PC-3 (cell line): ENCODE data around the gene VAMP7. TPM values are rescaled to one million over a fixed set of nuclear protein-coding genes. Genes with fewer than 3 reads are reported as not detected.

Experiments used
- ATAC-seq: fragments of 200-7000 bp; cut with Tn5 transposase; 2 replicates; pipeline ENCODE4 v1.9.1; 2020; ENCODE audit warnings: mild to moderate bottlenecking, moderate library complexity
- BruUV-seq: library from RNA; stranded (reverse); fragments of 400-500 nt; replicated peaks from 2 replicates; lab custom pipeline; 2021; lab: Mats Ljungman, UMichigan
- CTCF ChIA-PET: fragments of 300-600 bp; sonication (Branson Sonifier 250); formaldehyde crosslinking; loops from one replicate; lab custom pipeline; 2022; ENCODE audit warnings: antibody characterized with exemption; lab: Charles Lee
- POLR2A ChIA-PET: fragments of 300-600 bp; sonication (Branson Sonifier 250); formaldehyde crosslinking; loops from one replicate; lab custom pipeline; 2022; ENCODE audit warnings: antibody characterized with exemption; ENCODE audit not compliant: unreplicated experiment; lab: Charles Lee
- DNase-seq: peaks from one replicate; pipeline ENCODE4 v3.0.0-alpha.2; 2015
- H2AFZ ChIP-seq: fragments of 300-600 bp; sonication (generic); 2 replicates; pipeline ENCODE4 v1.6.0; 2016; ENCODE audit warnings: antibody characterized with exemption, low read length
- H3F3A ChIP-seq: fragments of 300-600 bp; sonication (generic); one replicate; pipeline ENCODE4 v1.6.0; 2017; ENCODE audit warnings: antibody characterized with exemption, low read length, control low read depth, mild to moderate bottlenecking; ENCODE audit not compliant: unreplicated experiment
- H3K27ac ChIP-seq: fragments of 300-600 bp; sonication (generic); 2 replicates; pipeline ENCODE4 v1.5.1; 2016; ENCODE audit warnings: mild to moderate bottlenecking, low read length
- H3K27me3 ChIP-seq: fragments of 300-600 bp; sonication (generic); 2 replicates; pipeline ENCODE4 v1.6.1; 2016; ENCODE audit warnings: low read length, mixed read lengths
- H3K36me3 ChIP-seq: fragments of 300-600 bp; sonication (generic); 2 replicates; pipeline ENCODE4 v1.6.1; 2016; ENCODE audit warnings: low read depth, mixed run types, low read length, mixed read lengths
- H3K4me1 ChIP-seq: fragments of 300-600 bp; sonication (generic); 2 replicates; pipeline ENCODE4 v1.5.1; 2016; ENCODE audit warnings: low read length; ENCODE audit not compliant: insufficient read depth
- H3K4me2 ChIP-seq: fragments of 300-600 bp; sonication (generic); 2 replicates; pipeline ENCODE4 v1.6.0; 2016; ENCODE audit warnings: low read length
- H3K4me3 ChIP-seq: fragments of 300-600 bp; sonication (generic); 2 replicates; pipeline ENCODE4 v1.5.1; 2016; ENCODE audit warnings: mild to moderate bottlenecking, low read length, mixed read lengths
- H3K79me2 ChIP-seq: fragments of 300-600 bp; sonication (generic); 2 replicates; pipeline ENCODE4 v1.6.1; 2017; ENCODE audit warnings: low read length, mixed read lengths
- H3K9ac ChIP-seq: fragments of 300-600 bp; sonication (generic); 2 replicates; pipeline ENCODE4 v1.6.0; 2016; ENCODE audit warnings: mild to moderate bottlenecking, low read length
- H3K9me2 ChIP-seq: fragments of 300-600 bp; sonication (generic); replicated peaks from 2 replicates; pipeline ENCODE4 v1.6.1; 2016; ENCODE audit warnings: mixed run types, low read length, mixed read lengths
- H3K9me3 ChIP-seq: fragments of 300-600 bp; sonication (generic); 2 replicates; pipeline ENCODE4 v1.6.1; 2016; ENCODE audit warnings: low read length, mixed read lengths
- H4K20me1 ChIP-seq: fragments of 300-600 bp; sonication (generic); 2 replicates; pipeline ENCODE4 v1.6.1; 2016; ENCODE audit warnings: low read length, mixed read lengths
- EZH2 ChIP-seq: fragments of 300-600 bp; sonication (generic); IDR thresholded peaks from one replicate; pipeline ENCODE4 v1.6.1; 2017; ENCODE audit warnings: antibody characterized with exemption, mild to moderate bottlenecking, low read length; ENCODE audit not compliant: unreplicated experiment
- EZH2phosphoT487 ChIP-seq: fragments of 300-600 bp; sonication (generic); IDR thresholded peaks from 2 replicates; pipeline ENCODE4 v1.6.1; 2018; ENCODE audit warnings: mild to moderate bottlenecking, antibody characterized with exemption, low read length, borderline replicate concordance
- intact Hi-C: fragments of 100-400 bp; cut with micrococcal nuclease; formaldehyde crosslinking; loops from 2 replicates; pipeline ENCODE4 v1.9.0; 2023
- total RNA-seq: library from RNA; depleted of rRNA; stranded (reverse); fragments of >200 nt; gene quantifications from 2 replicates; pipeline ENCODE4 v1.2.3, GENCODE V29; 2014
- TF ChIP-seq, protein P1 (sequence below): fragments of 300-600 bp; sonication (generic); conservative IDR thresholded peaks from 2 replicates; pipeline ENCODE4 v1.5.1; 2017; ENCODE audit warnings: antibody characterized with exemption, low read depth, mild to moderate bottlenecking, low read length

Gene VAMP7
- total RNA-seq, 1 experiment from 2014 or later: 37.5 TPM

- no peak overlapping the region for H3K27ac ChIP-seq
- POLR2A ChIA-PET: no interaction called here
Observed at GRCh38 chrX:155888139-155888538, 7.0 kb downstream of the VAMP7 start.

GRCh38 chrX:155889328-155889727, 8.2 kb downstream of the VAMP7 start:
- DNase-seq: no peak
- BruUV-seq: no TSS peak
- peaks cover 15% of the 10 kb centered on the region for H3K79me2 ChIP-seq
- POLR2A ChIA-PET: no interaction called here
- no peak overlapping the region for H3K27ac ChIP-seq
- H3K27me3 ChIP-seq: no peaks in the 10 kb centered on the region
- TF ChIP-seq EZH2phosphoT487: no peak
- TF ChIP-seq, protein P1, sequence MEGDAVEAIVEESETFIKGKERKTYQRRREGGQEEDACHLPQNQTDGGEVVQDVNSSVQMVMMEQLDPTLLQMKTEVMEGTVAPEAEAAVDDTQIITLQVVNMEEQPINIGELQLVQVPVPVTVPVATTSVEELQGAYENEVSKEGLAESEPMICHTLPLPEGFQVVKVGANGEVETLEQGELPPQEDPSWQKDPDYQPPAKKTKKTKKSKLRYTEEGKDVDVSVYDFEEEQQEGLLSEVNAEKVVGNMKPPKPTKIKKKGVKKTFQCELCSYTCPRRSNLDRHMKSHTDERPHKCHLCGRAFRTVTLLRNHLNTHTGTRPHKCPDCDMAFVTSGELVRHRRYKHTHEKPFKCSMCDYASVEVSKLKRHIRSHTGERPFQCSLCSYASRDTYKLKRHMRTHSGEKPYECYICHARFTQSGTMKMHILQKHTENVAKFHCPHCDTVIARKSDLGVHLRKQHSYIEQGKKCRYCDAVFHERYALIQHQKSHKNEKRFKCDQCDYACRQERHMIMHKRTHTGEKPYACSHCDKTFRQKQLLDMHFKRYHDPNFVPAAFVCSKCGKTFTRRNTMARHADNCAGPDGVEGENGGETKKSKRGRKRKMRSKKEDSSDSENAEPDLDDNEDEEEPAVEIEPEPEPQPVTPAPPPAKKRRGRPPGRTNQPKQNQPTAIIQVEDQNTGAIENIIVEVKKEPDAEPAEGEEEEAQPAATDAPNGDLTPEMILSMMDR: no peak
- TF ChIP-seq EZH2: no peak
- H3K9ac ChIP-seq: no peak overlapping the region
- intact Hi-C loops: no loop called here
- H3K4me3 ChIP-seq: no peak overlapping the region
- ATAC-seq: no peak
- CTCF ChIA-PET: no interaction called here
- peaks cover 4% of the 10 kb centered on the region; the same call in 1 of the 2 replicates for H3K36me3 ChIP-seq
- H3K4me2 ChIP-seq: no peak overlapping the region
- no peaks in the 10 kb centered on the region for H3K9me3 ChIP-seq
- H3K4me1 ChIP-seq: peaks cover 9% of the 10 kb centered on the region
- no peaks in the 10 kb centered on the region for H4K20me1 ChIP-seq
- H3F3A ChIP-seq: no peaks in the 10 kb centered on the region
- no peaks in the 10 kb centered on the region for H3K9me2 ChIP-seq
- H2AFZ ChIP-seq: no peak overlapping the region

More at GRCh38 chrX:155888139-155888538, 7.0 kb downstream of the VAMP7 start:
- Histone ChIP-seq H3K4me3 (no peak overlapping the region), H3K9me2 (no peaks in the 10 kb centered on the region), H3K79me2 (peaks cover 27% of the 10 kb centered on the region), H3K4me1 (peaks cover 9% of the 10 kb centered on the region), H3K27me3 (no peaks in the 10 kb centered on the region), H4K20me1 (no peaks in the 10 kb centered on the region), H3K9ac (no peak overlapping the region), H3K4me2 (no peak overlapping the region), H3F3A (no peaks in the 10 kb centered on the region), H3K36me3 (peaks cover 4% of the 10 kb centered on the region; the same call in 1 of the 2 replicates), H3K9me3 (no peaks in the 10 kb centered on the region), H2AFZ (no peak overlapping the region)
- no peak for TF ChIP-seq EZH2
- no peak for TF ChIP-seq EZH2phosphoT487
- TF ChIP-seq, protein P1: no peak
- peak; percentile 75 for DNase-seq
- peak; percentile 31; the same call in 1 of the 2 replicates for ATAC-seq
- intact Hi-C loops: no loop called here
- CTCF ChIA-PET: no interaction called here
- BruUV-seq: no TSS peak

- no peaks in the 10 kb centered on the region for H3F3A ChIP-seq
- no peak overlapping the region for H3K4me3 ChIP-seq
- H3K4me2 ChIP-seq: no peak overlapping the region
- H3K27me3 ChIP-seq: no peaks in the 10 kb centered on the region
- ATAC-seq (no peak), DNase-seq (no peak)
- H3K9me3 ChIP-seq: no peaks in the 10 kb centered on the region
- no peak for TF ChIP-seq EZH2
- no peak for TF ChIP-seq EZH2phosphoT487
- TF ChIP-seq, protein P1: no peak
- CTCF ChIA-PET: no interaction called here
- H3K9ac ChIP-seq: no peak overlapping the region
- H3K79me2 ChIP-seq: no peaks in the 10 kb centered on the region
- intact Hi-C loops: no loop called here
- H4K20me1 ChIP-seq: no peaks in the 10 kb centered on the region
- H3K27ac ChIP-seq: no peak overlapping the region
- peaks cover 10% of the 10 kb centered on the region for H3K36me3 ChIP-seq
- H3K4me1 ChIP-seq: peaks cover 9% of the 10 kb centered on the region
- H2AFZ ChIP-seq: no peak overlapping the region
- no TSS peak for BruUV-seq
- no peaks in the 10 kb centered on the region for H3K9me2 ChIP-seq
- POLR2A ChIA-PET: no interaction called here
Observed at GRCh38 chrX:155891446-155892210, 10.5 kb downstream of the VAMP7 start.
